Measurements from ENCODE around the gene PTPRK. TPM values are rescaled to one million over a fixed set of nuclear protein-coding genes. Genes with fewer than 3 reads are reported as not detected.

Gene PTPRK
- polyA plus RNA-seq, 1 experiment = 37.8 TPM

DNA sequence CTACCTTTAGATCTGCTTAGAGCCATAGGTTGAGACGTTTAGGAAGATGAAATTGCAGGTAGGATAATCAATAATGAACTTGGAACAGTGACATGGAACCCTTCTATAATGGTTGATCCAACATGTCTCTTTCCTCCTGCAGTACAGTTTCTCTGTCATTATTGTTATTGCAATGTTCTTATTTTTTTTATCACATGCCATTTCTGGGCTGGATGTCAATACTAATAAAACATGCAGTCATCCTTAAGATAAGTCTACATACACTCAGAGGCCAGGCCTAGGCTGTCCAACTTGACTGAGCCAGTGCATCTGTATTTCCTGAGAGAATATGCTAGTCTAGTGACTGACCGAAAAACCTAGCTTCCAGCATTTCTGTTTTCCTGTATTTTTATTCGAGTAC, 544.3 kb downstream of the PTPRK start:
- Histone ChIP-seq H3K27me3 (ENCODE audit: control insufficient read depth, insufficient read depth, low read length) (no peaks in the 10 kb centered on the region), H3K9me3 (ENCODE audit: control insufficient read depth, insufficient read depth, low read length) (no peaks in the 10 kb centered on the region), H3K4me3 (ENCODE audit: low read depth, low read length) (no peak overlapping the region), H3K27ac (ENCODE audit: low read depth, low read length) (no peak overlapping the region)
- TF ChIP-seq, protein P1, sequence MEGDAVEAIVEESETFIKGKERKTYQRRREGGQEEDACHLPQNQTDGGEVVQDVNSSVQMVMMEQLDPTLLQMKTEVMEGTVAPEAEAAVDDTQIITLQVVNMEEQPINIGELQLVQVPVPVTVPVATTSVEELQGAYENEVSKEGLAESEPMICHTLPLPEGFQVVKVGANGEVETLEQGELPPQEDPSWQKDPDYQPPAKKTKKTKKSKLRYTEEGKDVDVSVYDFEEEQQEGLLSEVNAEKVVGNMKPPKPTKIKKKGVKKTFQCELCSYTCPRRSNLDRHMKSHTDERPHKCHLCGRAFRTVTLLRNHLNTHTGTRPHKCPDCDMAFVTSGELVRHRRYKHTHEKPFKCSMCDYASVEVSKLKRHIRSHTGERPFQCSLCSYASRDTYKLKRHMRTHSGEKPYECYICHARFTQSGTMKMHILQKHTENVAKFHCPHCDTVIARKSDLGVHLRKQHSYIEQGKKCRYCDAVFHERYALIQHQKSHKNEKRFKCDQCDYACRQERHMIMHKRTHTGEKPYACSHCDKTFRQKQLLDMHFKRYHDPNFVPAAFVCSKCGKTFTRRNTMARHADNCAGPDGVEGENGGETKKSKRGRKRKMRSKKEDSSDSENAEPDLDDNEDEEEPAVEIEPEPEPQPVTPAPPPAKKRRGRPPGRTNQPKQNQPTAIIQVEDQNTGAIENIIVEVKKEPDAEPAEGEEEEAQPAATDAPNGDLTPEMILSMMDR (IDR thresholded peaks at IDR 0.05; ENCODE audit: low read depth, low read length) = no peak
- ChIA-PET CTCF (no interaction called here), POLR2A (no interaction called here)
- DNase-seq (ENCODE audit: low read depth, low spot score) = no peak

DNA sequence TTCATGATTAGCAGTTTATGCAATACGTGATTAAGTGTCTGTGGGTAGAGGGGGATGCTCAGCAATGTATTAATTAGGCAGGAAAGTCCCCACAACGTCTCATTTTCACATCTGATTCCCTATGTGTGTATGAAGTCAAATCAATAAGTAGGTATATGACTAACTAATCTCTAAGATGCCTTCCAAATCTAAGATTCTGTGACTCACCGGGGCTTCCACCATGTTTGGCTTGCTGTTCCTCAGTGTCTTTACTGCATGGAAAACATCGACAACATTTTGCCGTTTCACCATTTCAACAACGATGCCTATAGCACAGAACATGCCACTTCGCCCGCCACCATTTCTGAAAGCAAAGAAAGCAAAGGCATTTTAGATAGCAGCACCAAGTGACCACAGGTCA, 547.6 kb downstream of the PTPRK start:
- H3K27me3 ChIP-seq (ENCODE audit: control insufficient read depth, insufficient read depth, low read length) = no peaks in the 10 kb centered on the region
- ChIA-PET POLR2A (no interaction called here), CTCF (interaction anchor here (0.5 kb wide), 1 partner anchor 344 kb away, joined by 5 read pairs; no protein-coding TSS in a partner anchor)
- no peaks in the 10 kb centered on the region for H3K9me3 ChIP-seq (ENCODE audit: control insufficient read depth, insufficient read depth, low read length)
- H3K27ac ChIP-seq (ENCODE audit: low read depth, low read length) = no peak overlapping the region
- H3K4me3 ChIP-seq (ENCODE audit: low read depth, low read length) = no peak overlapping the region
- TF ChIP-seq, protein P1 (IDR thresholded peaks at IDR 0.05; ENCODE audit: low read depth, low read length) = no peak
- DNase-seq (ENCODE audit: low read depth, low spot score) = no peak

DNA sequence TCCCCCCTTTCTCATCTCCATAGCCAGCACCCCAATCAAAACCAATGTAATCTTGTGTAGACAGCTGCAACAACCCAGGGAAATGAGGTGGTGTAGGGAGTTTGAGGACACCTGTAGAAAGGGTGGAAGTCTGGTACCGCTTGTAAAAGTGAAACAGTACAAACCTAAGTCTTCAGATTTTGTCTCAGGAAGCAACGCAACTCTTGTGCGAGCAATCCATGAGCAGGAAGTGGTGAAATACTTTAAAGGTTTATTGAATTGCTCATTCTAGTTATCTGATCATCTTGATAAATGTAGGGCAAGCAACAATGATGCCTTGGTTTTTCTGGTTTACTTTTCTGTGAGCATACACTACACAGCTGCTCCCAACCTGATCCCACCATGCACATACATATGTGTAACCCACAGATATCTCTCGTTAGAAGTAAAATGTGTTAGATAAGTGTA, 548.4 kb downstream of the PTPRK start:
- Histone ChIP-seq H3K27ac (ENCODE audit: low read depth, low read length) (no peak overlapping the region), H3K9me3 (ENCODE audit: control insufficient read depth, insufficient read depth, low read length) (no peaks in the 10 kb centered on the region), H3K4me3 (ENCODE audit: low read depth, low read length) (no peak overlapping the region), H3K27me3 (ENCODE audit: control insufficient read depth, insufficient read depth, low read length) (no peaks in the 10 kb centered on the region)
- CTCF ChIA-PET = no interaction called here
- peak; percentile 11 for DNase-seq (ENCODE audit: low read depth, low spot score)
- POLR2A ChIA-PET = no interaction called here
- TF ChIP-seq, protein P1 (IDR thresholded peaks at IDR 0.05; ENCODE audit: low read depth, low read length) = no peak

- H3K27ac ChIP-seq (ENCODE audit: low read depth, low read length) = no peak overlapping the region
- H3K4me3 ChIP-seq (ENCODE audit: low read depth, low read length) = no peak overlapping the region
- no peak for DNase-seq (ENCODE audit: low read depth, low spot score)
- H3K27me3 ChIP-seq (ENCODE audit: control insufficient read depth, insufficient read depth, low read length) = no peaks in the 10 kb centered on the region
- ChIA-PET CTCF (no interaction called here), POLR2A (no interaction called here)
- H3K9me3 ChIP-seq (ENCODE audit: control insufficient read depth, insufficient read depth, low read length) = no peaks in the 10 kb centered on the region
- TF ChIP-seq, protein P1 (IDR thresholded peaks at IDR 0.05; ENCODE audit: low read depth, low read length) = no peak
These were observed 549.0 kb downstream of the PTPRK start for GRCh38 chr6:127971386-127971785.

GRCh38 chr6:127969701-127970100, 550.7 kb downstream of the PTPRK start:
- Histone ChIP-seq H3K4me3 (ENCODE audit: low read depth, low read length) (no peak overlapping the region), H3K9me3 (ENCODE audit: control insufficient read depth, insufficient read depth, low read length) (no peaks in the 10 kb centered on the region), H3K27ac (ENCODE audit: low read depth, low read length) (no peak overlapping the region), H3K27me3 (ENCODE audit: control insufficient read depth, insufficient read depth, low read length) (no peaks in the 10 kb centered on the region)
- TF ChIP-seq, protein P1 (IDR thresholded peaks at IDR 0.05; ENCODE audit: low read depth, low read length) = no peak
- no peak for DNase-seq (ENCODE audit: low read depth, low spot score)
- CTCF ChIA-PET = no interaction called here
- POLR2A ChIA-PET = no interaction called here
